ENCODE measurements around the gene KIRREL3. TPM values are rescaled to one million over a fixed set of nuclear protein-coding genes. Genes with fewer than 3 reads are reported as not detected.

The KIRREL3 gene
- total and polyA plus RNA-seq, 9 donors = 0.25 to 5.3 (median 0.48) TPM

DNA sequence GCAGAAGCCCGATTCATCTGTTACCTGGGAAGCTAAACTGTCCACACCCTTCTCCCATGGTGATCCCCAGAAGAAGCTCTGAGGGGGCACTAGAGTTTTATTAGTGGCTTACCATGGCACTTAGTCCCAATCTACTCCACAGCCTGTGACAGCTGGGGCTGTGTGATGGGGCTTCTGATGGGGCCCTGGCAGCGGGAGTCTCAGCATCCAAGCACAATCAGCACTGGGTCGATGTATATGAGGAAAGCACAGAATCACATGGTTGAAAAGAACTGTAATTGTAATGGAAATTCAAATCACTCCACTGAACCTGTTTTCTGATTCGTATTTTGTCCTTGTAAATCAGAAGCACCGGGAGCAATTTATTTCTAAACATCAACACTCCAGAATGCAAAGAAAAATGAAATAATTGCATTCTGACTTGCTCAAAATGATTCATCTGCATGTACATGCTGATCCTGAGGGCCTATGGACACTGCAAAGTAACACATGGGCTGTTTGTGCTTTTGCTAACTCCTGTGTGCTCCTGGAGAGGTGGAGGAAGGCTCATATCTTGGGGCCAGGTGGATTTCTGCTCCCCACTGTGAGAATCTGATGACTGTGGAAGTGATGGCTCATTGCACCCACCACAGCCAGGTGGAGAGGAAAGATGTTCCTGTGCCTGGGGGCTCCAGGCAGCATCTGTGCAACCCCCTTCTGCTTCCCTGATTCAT, 203.0 kb downstream of the KIRREL3 start:
- H3K27me3 ChIP-seq = no peaks in the 10 kb centered on the region
- H3K27ac ChIP-seq = no peak overlapping the region
- WGBS, 3 donors = 63 to 76% (median 65%) methylated on average over 5 of the region's 5 CpGs
- no peaks in the 10 kb centered on the region for H3K9me3 ChIP-seq
- no peak for TF ChIP-seq POLR2A (IDR thresholded peaks at IDR 0.05)
- no peak for TF ChIP-seq EP300 (IDR thresholded peaks at IDR 0.05)
- H3K4me1 ChIP-seq (ENCODE audit: insufficient read depth) = no peaks in the 10 kb centered on the region
- no peak for DNase-seq
- H3K4me3 ChIP-seq = no peak overlapping the region
- intact Hi-C loops (cut with DNase I) = no loop called here
- no peaks in the 10 kb centered on the region for H3K36me3 ChIP-seq

- DNase-seq = no peak
- Histone ChIP-seq H3K9me3 (no peaks in the 10 kb centered on the region), H3K4me3 (no peak overlapping the region), H3K27me3 (no peaks in the 10 kb centered on the region), H3K27ac (no peak overlapping the region), H3K36me3 (no peaks in the 10 kb centered on the region), H3K4me1 (ENCODE audit: insufficient read depth) (no peaks in the 10 kb centered on the region)
- WGBS, 3 donors = 32 to 69% (median 32%) methylated on average over 6 of the region's 6 CpGs
- intact Hi-C loops (cut with DNase I) = no loop called here
- TF ChIP-seq EP300 (IDR thresholded peaks at IDR 0.05) = no peak
- TF ChIP-seq, protein P1, sequence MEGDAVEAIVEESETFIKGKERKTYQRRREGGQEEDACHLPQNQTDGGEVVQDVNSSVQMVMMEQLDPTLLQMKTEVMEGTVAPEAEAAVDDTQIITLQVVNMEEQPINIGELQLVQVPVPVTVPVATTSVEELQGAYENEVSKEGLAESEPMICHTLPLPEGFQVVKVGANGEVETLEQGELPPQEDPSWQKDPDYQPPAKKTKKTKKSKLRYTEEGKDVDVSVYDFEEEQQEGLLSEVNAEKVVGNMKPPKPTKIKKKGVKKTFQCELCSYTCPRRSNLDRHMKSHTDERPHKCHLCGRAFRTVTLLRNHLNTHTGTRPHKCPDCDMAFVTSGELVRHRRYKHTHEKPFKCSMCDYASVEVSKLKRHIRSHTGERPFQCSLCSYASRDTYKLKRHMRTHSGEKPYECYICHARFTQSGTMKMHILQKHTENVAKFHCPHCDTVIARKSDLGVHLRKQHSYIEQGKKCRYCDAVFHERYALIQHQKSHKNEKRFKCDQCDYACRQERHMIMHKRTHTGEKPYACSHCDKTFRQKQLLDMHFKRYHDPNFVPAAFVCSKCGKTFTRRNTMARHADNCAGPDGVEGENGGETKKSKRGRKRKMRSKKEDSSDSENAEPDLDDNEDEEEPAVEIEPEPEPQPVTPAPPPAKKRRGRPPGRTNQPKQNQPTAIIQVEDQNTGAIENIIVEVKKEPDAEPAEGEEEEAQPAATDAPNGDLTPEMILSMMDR (IDR thresholded peaks at IDR 0.05) = no peak
- TF ChIP-seq POLR2A (IDR thresholded peaks at IDR 0.05) = no peak
Observed at GRCh38 chr11:126793596-126793995, 207.0 kb downstream of the KIRREL3 start.

GRCh38 chr11:126791991-126792390, 208.6 kb downstream of the KIRREL3 start:
- no peak for TF ChIP-seq POLR2A (IDR thresholded peaks at IDR 0.05)
- TF ChIP-seq, protein P1 (IDR thresholded peaks at IDR 0.05) = no peak
- TF ChIP-seq EP300 (IDR thresholded peaks at IDR 0.05) = no peak
- H3K27ac ChIP-seq = no peak overlapping the region
- 64 to 72% (median 68%) methylated on average over 7 of the region's 7 CpGs for WGBS, 3 donors
- DNase-seq = no peak
- intact Hi-C loops (cut with DNase I) = no loop called here
- no peak overlapping the region for H3K4me3 ChIP-seq
- H3K36me3 ChIP-seq = no peaks in the 10 kb centered on the region
- no peaks in the 10 kb centered on the region for H3K4me1 ChIP-seq (ENCODE audit: insufficient read depth)
- no peaks in the 10 kb centered on the region for H3K27me3 ChIP-seq
- no peaks in the 10 kb centered on the region for H3K9me3 ChIP-seq

DNA sequence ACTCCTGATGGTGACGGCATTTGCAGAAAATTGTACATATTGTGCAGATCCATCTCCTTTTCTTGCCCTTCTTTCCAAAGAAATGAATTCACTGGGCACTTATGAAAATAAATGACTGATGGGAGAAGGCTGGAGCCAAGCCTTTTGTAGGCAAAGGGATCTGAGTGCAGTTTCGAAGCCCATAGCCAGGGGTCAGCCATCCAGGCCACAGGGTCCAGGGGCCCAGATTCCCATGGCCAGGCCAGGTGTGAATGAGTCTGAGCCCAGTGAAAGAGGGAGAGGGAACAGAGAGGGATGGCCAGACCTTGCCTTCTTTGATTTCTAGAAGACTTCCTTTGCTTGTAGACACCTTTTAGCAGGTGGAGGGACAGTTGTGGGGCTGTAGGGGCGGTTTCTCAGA, 209.1 kb downstream of the KIRREL3 start:
- no peak overlapping the region for H3K4me3 ChIP-seq
- H3K27me3 ChIP-seq = no peaks in the 10 kb centered on the region
- TF ChIP-seq POLR2A (IDR thresholded peaks at IDR 0.05) (no peak), EP300 (IDR thresholded peaks at IDR 0.05) (no peak)
- TF ChIP-seq, protein P1 (IDR thresholded peaks at IDR 0.05) = no peak
- intact Hi-C loops (cut with DNase I) = no loop called here
- no peaks in the 10 kb centered on the region for H3K9me3 ChIP-seq
- 65 to 81% (median 73%) methylated on average over 3 of the region's 3 CpGs for WGBS, 3 donors
- no peak for DNase-seq
- no peaks in the 10 kb centered on the region for H3K4me1 ChIP-seq (ENCODE audit: insufficient read depth)
- no peak overlapping the region for H3K27ac ChIP-seq
- no peaks in the 10 kb centered on the region for H3K36me3 ChIP-seq

DNA sequence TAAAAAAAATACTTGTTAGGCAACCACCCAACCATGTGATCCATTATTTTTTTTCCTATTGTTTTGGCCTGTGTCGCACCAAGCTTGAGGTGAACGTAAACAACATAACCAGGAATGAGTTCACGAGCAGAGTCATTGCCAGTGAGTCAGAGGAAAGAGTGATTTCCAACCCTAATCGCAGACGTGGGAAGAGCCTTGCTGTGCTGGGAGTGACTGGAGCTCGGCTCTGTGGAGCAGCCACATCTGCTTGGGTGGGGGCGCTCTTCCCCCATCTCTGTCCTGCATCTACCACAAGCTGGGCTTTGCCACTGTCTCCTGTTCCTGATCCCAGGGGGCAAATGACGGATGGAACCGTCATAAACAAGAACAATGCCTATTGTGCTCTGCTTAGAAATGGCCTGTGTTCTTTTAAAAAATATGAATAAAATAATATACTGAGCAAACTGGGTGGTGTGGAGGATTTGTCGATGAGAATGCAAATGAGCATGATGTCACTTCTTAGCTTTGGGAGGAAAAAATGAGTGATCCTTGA, 210.0 kb downstream of the KIRREL3 start:
- H3K4me1 ChIP-seq (ENCODE audit: insufficient read depth) = no peaks in the 10 kb centered on the region
- TF ChIP-seq POLR2A (IDR thresholded peaks at IDR 0.05) (no peak), EP300 (IDR thresholded peaks at IDR 0.05) (no peak)
- TF ChIP-seq, protein P1 (IDR thresholded peaks at IDR 0.05) = no peak
- no peak overlapping the region for H3K27ac ChIP-seq
- no peak for DNase-seq
- intact Hi-C loops (cut with DNase I) = no loop called here
- H3K9me3 ChIP-seq = no peaks in the 10 kb centered on the region
- no peak overlapping the region for H3K4me3 ChIP-seq
- H3K36me3 ChIP-seq = no peaks in the 10 kb centered on the region
- no peaks in the 10 kb centered on the region for H3K27me3 ChIP-seq
- WGBS, 3 donors = 28 to 43% (median 40%) methylated on average over 10 of the region's 10 CpGs

Data from ovary (tissue), 9 donors.